Colonic mucosa (tissue), 4 donors: ENCODE measurements around the gene DNAJC12. TPM values are rescaled to one million over a fixed set of nuclear protein-coding genes. Genes with fewer than 3 reads are reported as not detected.

ENCODE experiments used
- DNase-seq: peaks from one replicate; pipeline ENCODE4 v3.0.0-alpha.2; 2020
- H3K27ac ChIP-seq: fragments of 200-600 bp; one replicate; pipeline ENCODE4 v1.8.0; 2021
- H3K27me3 ChIP-seq: fragments of 200-600 bp; one replicate; pipeline ENCODE4 v1.8.0; 2021
- H3K36me3 ChIP-seq: fragments of 200-600 bp; one replicate; pipeline ENCODE4 v1.8.0; 2021
- H3K4me1 ChIP-seq: fragments of 200-600 bp; one replicate; pipeline ENCODE4 v1.8.0; 2021; ENCODE audit warnings: mild to moderate bottlenecking
- H3K4me3 ChIP-seq: fragments of 200-600 bp; one replicate; pipeline ENCODE4 v1.8.0; 2021
- H3K9ac ChIP-seq, 2 donors: one replicate each; pipeline ENCODE4 v1.7.0; 2013; ENCODE audit warnings: control low read depth in 2 of 2, low read depth in 2 of 2, low read length in 2 of 2
- H3K9me3 ChIP-seq: fragments of 200-600 bp; one replicate; pipeline ENCODE4 v1.8.0; 2021
- CTCF ChIP-seq: fragments of 200-600 bp; IDR thresholded peaks from one replicate; pipeline ENCODE4 v1.8.0; 2022; ENCODE audit warnings: antibody characterized with exemption, mild to moderate bottlenecking
- intact Hi-C: fragments of 100-400 bp; cut with DNase I; formaldehyde crosslinking; loops from one replicate; pipeline ENCODE4 v1.14.1; 2022
- total RNA-seq, 2 donors: library from RNA; stranded (reverse); fragmentation: NEBNext Ultra II Directional in 1 of 2; extraction: Animal tissue kit (Norgen Biotek cat#: 25700) in 1 of 2; gene quantifications; one replicate each; pipeline ENCODE4 v1.2.1, GENCODE V29; 2021
- donor health status: healthy.
- donor health status: DM: no; HTN: no; CAD: no.
- donor health status: DM: no; HTN: no; CAD: no.

Gene DNAJC12
- total RNA-seq, 2 donors from 2014 or later, result 6.9 to 10.2 TPM

- DNase-seq, result peak; percentile 83
- H3K9ac ChIP-seq, result no peak overlapping the region
- no peak overlapping the region for H3K27ac ChIP-seq
- H3K4me1 ChIP-seq, result no peaks in the 10 kb centered on the region
- intact Hi-C loops, result loop anchor here (2.0 kb wide), 1 partner anchor 81 kb away; no protein-coding TSS in a partner anchor
- H3K9me3 ChIP-seq, result no peaks in the 10 kb centered on the region
- peak; percentile 78 for TF ChIP-seq CTCF
- no peaks in the 10 kb centered on the region for H3K36me3 ChIP-seq
- no peaks in the 10 kb centered on the region for H3K27me3 ChIP-seq
- H3K4me3 ChIP-seq, result no peak overlapping the region
These were observed 58.4 kb downstream of the DNAJC12 start for GRCh38 chr10:67779465-67780203.

- intact Hi-C loops, result no loop called here
These were observed 61.6 kb downstream of the DNAJC12 start for GRCh38 chr10:67776371-67776770.

GRCh38 chr10:67775279-67775678, 62.7 kb downstream of the DNAJC12 start:
- no peak overlapping the region for H3K27ac ChIP-seq
- intact Hi-C loops, result no loop called here
- TF ChIP-seq CTCF, result no peak
- no peaks in the 10 kb centered on the region for H3K36me3 ChIP-seq
- no peaks in the 10 kb centered on the region for H3K4me1 ChIP-seq
- no peaks in the 10 kb centered on the region for H3K9me3 ChIP-seq
- no peaks in the 10 kb centered on the region for H3K27me3 ChIP-seq
- no peak overlapping the region for H3K4me3 ChIP-seq
- H3K9ac ChIP-seq, result no peak overlapping the region
- DNase-seq, result no peak

More at GRCh38 chr10:67776371-67776770, 61.6 kb downstream of the DNAJC12 start:
- no peaks in the 10 kb centered on the region for H3K36me3 ChIP-seq
- H3K9me3 ChIP-seq, result no peaks in the 10 kb centered on the region
- no peak overlapping the region for H3K27ac ChIP-seq
- H3K4me1 ChIP-seq, result no peaks in the 10 kb centered on the region
- no peak overlapping the region for H3K9ac ChIP-seq
- no peak overlapping the region for H3K4me3 ChIP-seq
- DNase-seq, result no peak
- no peak for TF ChIP-seq CTCF
- H3K27me3 ChIP-seq, result no peaks in the 10 kb centered on the region

- Histone ChIP-seq H3K27me3 (no peaks in the 10 kb centered on the region), H3K9ac (no peak overlapping the region), H3K36me3 (no peaks in the 10 kb centered on the region), H3K9me3 (no peaks in the 10 kb centered on the region), H3K4me1 (no peaks in the 10 kb centered on the region), H3K27ac (no peak overlapping the region), H3K4me3 (no peak overlapping the region)
- no peak for TF ChIP-seq CTCF
- DNase-seq, result no peak
- intact Hi-C loops, result no loop called here
These were observed 65.0 kb downstream of the DNAJC12 start for GRCh38 chr10:67772894-67773511.

- no peak overlapping the region for H3K27ac ChIP-seq
- intact Hi-C loops, result no loop called here
These were observed 65.8 kb downstream of the DNAJC12 start for GRCh38 chr10:67772151-67772550.

More at GRCh38 chr10:67772151-67772550, 65.8 kb downstream of the DNAJC12 start:
- Histone ChIP-seq H3K9me3 (no peaks in the 10 kb centered on the region), H3K9ac (no peak overlapping the region), H3K27me3 (no peaks in the 10 kb centered on the region), H3K4me3 (no peak overlapping the region), H3K36me3 (no peaks in the 10 kb centered on the region), H3K4me1 (no peaks in the 10 kb centered on the region)
- TF ChIP-seq CTCF, result no peak
- no peak for DNase-seq
